ENCODE data around the gene WDR82.

WDR82 gene

GRCh38 chr3:52238193-52238760 is 40.2 kb downstream of the WDR82 start:
- DNase-seq (ENCODE audit: low read depth, low spot score) = no peak
- H3K4me3 ChIP-seq (ENCODE audit: low read depth, low read length) = peak overlapping the region; percentile 90
- in situ Hi-C loops (cut with HindIII; ENCODE audit: low sequenced_read_pairs) = no loop called here
- TF ChIP-seq CTCF (IDR thresholded peaks at IDR 0.05; ENCODE audit: low read depth, low read length) = no peak

- peak; percentile 92 for DNase-seq (ENCODE audit: low read depth, low spot score)
- H3K4me3 ChIP-seq (ENCODE audit: low read depth, low read length) = peak overlapping the region; percentile 90
- TF ChIP-seq CTCF (IDR thresholded peaks at IDR 0.05; ENCODE audit: low read depth, low read length) = no peak
- in situ Hi-C loops (cut with HindIII; ENCODE audit: low sequenced_read_pairs) = no loop called here
Observed at GRCh38 chr3:52237657-52238172, 40.7 kb downstream of the WDR82 start.

- in situ Hi-C loops (cut with HindIII; ENCODE audit: low sequenced_read_pairs) = no loop called here
- no peak for TF ChIP-seq CTCF (IDR thresholded peaks at IDR 0.05; ENCODE audit: low read depth, low read length)
- H3K4me3 ChIP-seq (ENCODE audit: low read depth, low read length) = peak overlapping the region; percentile 36
Observed at GRCh38 chr3:52237006-52237656, 41.3 kb downstream of the WDR82 start.

GRCh38 chr3:52236424-52236886 is 42.0 kb downstream of the WDR82 start:
- no peak for DNase-seq (ENCODE audit: low read depth, low spot score)
- no peak for TF ChIP-seq CTCF (IDR thresholded peaks at IDR 0.05; ENCODE audit: low read depth, low read length)
- in situ Hi-C loops (cut with HindIII; ENCODE audit: low sequenced_read_pairs) = no loop called here
- no peak overlapping the region for H3K4me3 ChIP-seq (ENCODE audit: low read depth, low read length)

More at GRCh38 chr3:52237006-52237656, 41.3 kb downstream of the WDR82 start:
- DNase-seq (ENCODE audit: low read depth, low spot score) = no peak

GRCh38 chr3:52234516-52235447 is 43.7 kb downstream of the WDR82 start:
- in situ Hi-C loops (cut with HindIII; ENCODE audit: low sequenced_read_pairs) = no loop called here

More at GRCh38 chr3:52234516-52235447, 43.7 kb downstream of the WDR82 start:
- no peak for DNase-seq (ENCODE audit: low read depth, low spot score)
- TF ChIP-seq CTCF (IDR thresholded peaks at IDR 0.05; ENCODE audit: low read depth, low read length) = no peak
- no peak overlapping the region for H3K4me3 ChIP-seq (ENCODE audit: low read depth, low read length)

Data from astrocyte of the spinal cord (primary cell).